ENCODE results near the gene GRIK4.
A peak's percentile ranks its signal among the peaks of the same experiment; 100 is the strongest.
"Not testable (repeated sequence)": the region's sequence is repeated elsewhere in the genome, so short reads cannot be mapped to it uniquely, and the experiment has no call there.

Gene GRIK4

DNA sequence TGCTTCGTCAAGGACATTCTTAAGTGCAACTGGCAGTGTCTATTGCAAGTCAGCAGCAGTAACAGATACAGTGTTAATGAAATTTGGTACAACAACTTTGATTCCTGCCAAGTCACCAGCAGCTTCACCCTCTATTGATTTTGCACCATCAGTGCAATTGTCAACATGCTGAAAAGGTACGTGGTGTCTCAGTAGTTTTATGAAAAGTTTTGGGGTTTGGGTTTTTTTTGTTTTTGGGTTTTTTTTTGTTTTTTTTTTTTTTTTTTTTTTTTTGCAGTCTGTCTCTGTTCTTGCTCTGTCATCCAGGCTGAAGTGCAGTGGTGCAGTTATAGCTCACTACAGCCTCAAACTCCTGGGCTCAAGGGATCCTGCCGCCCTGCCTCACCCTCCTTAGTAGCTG lies 19.1 kb upstream of the GRIK4 start:
- H3K27me3 ChIP-seq (ENCODE audit: control insufficient read depth, insufficient read depth, low read length): no peaks in the 10 kb centered on the region
- no peaks in the 10 kb centered on the region for H3K36me3 ChIP-seq (ENCODE audit: control insufficient read depth, insufficient read depth, low read length)
- no peak overlapping the region for H3K27ac ChIP-seq (ENCODE audit: low read depth, low read length)
- H3K4me3 ChIP-seq (ENCODE audit: low read depth, low read length): no peak overlapping the region
- H3K9ac ChIP-seq (ENCODE audit: low read length): no peak overlapping the region
- no peaks in the 10 kb centered on the region for H3K9me3 ChIP-seq (ENCODE audit: control insufficient read depth, insufficient read depth, low read depth, low read length)
- peaks cover 13% of the 10 kb centered on the region for H3K4me1 ChIP-seq (ENCODE audit: control insufficient read depth, insufficient read depth, low read length)

DNA sequence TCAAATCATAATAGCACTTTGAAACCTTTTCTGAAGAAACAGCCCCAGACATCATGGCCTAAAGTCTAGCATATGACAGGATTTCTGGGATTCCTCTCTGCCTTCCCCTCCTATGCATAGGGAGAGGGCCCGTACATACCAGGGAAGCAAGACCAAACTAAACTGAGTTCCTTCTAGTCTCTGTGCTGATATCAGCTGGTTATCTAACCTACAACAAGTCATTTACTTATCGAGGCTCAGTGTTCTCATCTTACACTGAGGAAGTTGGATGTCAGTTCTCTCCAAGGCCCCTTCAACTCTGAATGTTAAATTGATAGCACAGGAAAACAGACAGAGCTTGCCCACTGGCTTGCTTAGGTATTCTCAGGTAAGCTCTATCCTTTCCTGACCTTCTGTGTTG lies 17.0 kb upstream of the GRIK4 start:
- Histone ChIP-seq H3K4me3 (ENCODE audit: low read depth, low read length) (no peak overlapping the region), H3K9ac (ENCODE audit: low read length) (no peak overlapping the region), H3K36me3 (ENCODE audit: control insufficient read depth, insufficient read depth, low read length) (no peaks in the 10 kb centered on the region), H3K27me3 (ENCODE audit: control insufficient read depth, insufficient read depth, low read length) (no peaks in the 10 kb centered on the region), H3K27ac (ENCODE audit: low read depth, low read length) (no peak overlapping the region), H3K4me1 (ENCODE audit: control insufficient read depth, insufficient read depth, low read length) (peaks cover 13% of the 10 kb centered on the region), H3K9me3 (ENCODE audit: control insufficient read depth, insufficient read depth, low read depth, low read length) (no peaks in the 10 kb centered on the region)

GRCh38 chr11:120499088-120499487 lies 12.5 kb upstream of the GRIK4 start:
- H3K4me1 ChIP-seq (ENCODE audit: control insufficient read depth, insufficient read depth, low read length): peaks cover 48% of the 10 kb centered on the region
- no peak overlapping the region for H3K27ac ChIP-seq (ENCODE audit: low read depth, low read length)
- no peaks in the 10 kb centered on the region for H3K9me3 ChIP-seq (ENCODE audit: control insufficient read depth, insufficient read depth, low read depth, low read length)
- no peak overlapping the region for H3K9ac ChIP-seq (ENCODE audit: low read length)
- H3K27me3 ChIP-seq (ENCODE audit: control insufficient read depth, insufficient read depth, low read length): no peaks in the 10 kb centered on the region
- no peaks in the 10 kb centered on the region for H3K36me3 ChIP-seq (ENCODE audit: control insufficient read depth, insufficient read depth, low read length)
- no peak overlapping the region for H3K4me3 ChIP-seq (ENCODE audit: low read depth, low read length)

GRCh38 chr11:120499859-120500258 lies 11.7 kb upstream of the GRIK4 start:
- no peak overlapping the region for H3K27ac ChIP-seq (ENCODE audit: low read depth, low read length)
- no peaks in the 10 kb centered on the region for H3K9me3 ChIP-seq (ENCODE audit: control insufficient read depth, insufficient read depth, low read depth, low read length)
- H3K4me3 ChIP-seq (ENCODE audit: low read depth, low read length): no peak overlapping the region
- H3K36me3 ChIP-seq (ENCODE audit: control insufficient read depth, insufficient read depth, low read length): no peaks in the 10 kb centered on the region
- no peak overlapping the region for H3K9ac ChIP-seq (ENCODE audit: low read length)
- H3K27me3 ChIP-seq (ENCODE audit: control insufficient read depth, insufficient read depth, low read length): no peaks in the 10 kb centered on the region
- H3K4me1 ChIP-seq (ENCODE audit: control insufficient read depth, insufficient read depth, low read length): peaks cover 48% of the 10 kb centered on the region

- H3K9me3 ChIP-seq (ENCODE audit: control insufficient read depth, insufficient read depth, low read depth, low read length): no peaks in the 10 kb centered on the region
- no peak overlapping the region for H3K9ac ChIP-seq (ENCODE audit: low read length)
- peaks cover 43% of the 10 kb centered on the region for H3K4me1 ChIP-seq (ENCODE audit: control insufficient read depth, insufficient read depth, low read length)
- peak overlapping the region; percentile 21; the same call in 1 of the 2 replicates for H3K4me3 ChIP-seq (ENCODE audit: low read depth, low read length)
- no peaks in the 10 kb centered on the region for H3K27me3 ChIP-seq (ENCODE audit: control insufficient read depth, insufficient read depth, low read length)
- no peak overlapping the region for H3K27ac ChIP-seq (ENCODE audit: low read depth, low read length)
- H3K36me3 ChIP-seq (ENCODE audit: control insufficient read depth, insufficient read depth, low read length): no peaks in the 10 kb centered on the region
These were observed 11.0 kb upstream of the GRIK4 start for GRCh38 chr11:120500414-120501071.

GRCh38 chr11:120501440-120501839 lies 10.1 kb upstream of the GRIK4 start:
- no peaks in the 10 kb centered on the region for H3K27me3 ChIP-seq (ENCODE audit: control insufficient read depth, insufficient read depth, low read length)
- H3K9me3 ChIP-seq (ENCODE audit: control insufficient read depth, insufficient read depth, low read depth, low read length): no peaks in the 10 kb centered on the region
- H3K4me3 ChIP-seq (ENCODE audit: low read depth, low read length): peak overlapping the region; percentile 18; the same call in 1 of the 2 replicates
- H3K36me3 ChIP-seq (ENCODE audit: control insufficient read depth, insufficient read depth, low read length): no peaks in the 10 kb centered on the region
- H3K9ac ChIP-seq (ENCODE audit: low read length): no peak overlapping the region
- peaks cover 40% of the 10 kb centered on the region for H3K4me1 ChIP-seq (ENCODE audit: control insufficient read depth, insufficient read depth, low read length)
- H3K27ac ChIP-seq (ENCODE audit: low read depth, low read length): no peak overlapping the region; the same call in 1 of the 2 replicates

DNA sequence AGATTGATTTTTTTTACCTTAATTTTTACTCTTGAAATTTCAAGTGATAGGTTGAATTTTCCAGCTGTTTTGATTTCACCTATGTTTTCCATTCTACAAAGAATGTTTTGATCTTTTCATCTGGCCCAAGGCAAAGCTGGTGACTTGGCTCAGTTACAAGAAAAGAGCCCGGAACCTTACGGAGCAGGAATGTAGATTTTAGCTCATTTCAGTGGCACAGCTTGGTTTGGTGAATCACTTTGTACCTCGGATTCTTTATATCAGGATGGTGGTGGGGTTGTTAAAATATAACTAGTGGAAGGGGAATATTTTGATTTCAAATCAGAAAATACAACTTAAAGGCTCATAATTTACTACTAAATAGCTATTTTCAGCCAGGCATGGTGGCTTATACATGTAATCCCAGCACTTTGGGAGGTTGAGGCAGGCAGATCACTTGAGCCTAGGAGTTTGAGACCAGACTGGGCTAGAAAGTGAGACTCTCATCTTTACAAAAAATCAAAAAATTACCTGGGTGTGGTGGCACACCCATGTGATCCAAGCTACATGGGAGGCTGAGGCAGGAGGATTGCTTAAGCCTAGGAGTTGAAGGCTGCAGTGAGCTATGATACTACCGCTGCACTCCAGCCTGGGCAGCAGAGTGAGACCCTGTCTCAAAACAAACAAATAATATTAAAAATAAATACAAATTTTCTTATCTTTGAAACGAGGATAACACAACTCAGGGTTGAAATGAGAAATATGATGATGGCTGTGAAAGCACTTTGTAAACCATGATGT lies 9.4 kb upstream of the GRIK4 start:
- Histone ChIP-seq H3K4me1 (ENCODE audit: control insufficient read depth, insufficient read depth, low read length) (peaks cover 40% of the 10 kb centered on the region), H3K27me3 (ENCODE audit: control insufficient read depth, insufficient read depth, low read length) (no peaks in the 10 kb centered on the region), H3K27ac (ENCODE audit: low read depth, low read length) (no peak overlapping the region), H3K36me3 (ENCODE audit: control insufficient read depth, insufficient read depth, low read length) (no peaks in the 10 kb centered on the region), H3K4me3 (ENCODE audit: low read depth, low read length) (no peak overlapping the region), H3K9ac (ENCODE audit: low read length) (no peak overlapping the region), H3K9me3 (ENCODE audit: control insufficient read depth, insufficient read depth, low read depth, low read length) (no peaks in the 10 kb centered on the region)

DNA sequence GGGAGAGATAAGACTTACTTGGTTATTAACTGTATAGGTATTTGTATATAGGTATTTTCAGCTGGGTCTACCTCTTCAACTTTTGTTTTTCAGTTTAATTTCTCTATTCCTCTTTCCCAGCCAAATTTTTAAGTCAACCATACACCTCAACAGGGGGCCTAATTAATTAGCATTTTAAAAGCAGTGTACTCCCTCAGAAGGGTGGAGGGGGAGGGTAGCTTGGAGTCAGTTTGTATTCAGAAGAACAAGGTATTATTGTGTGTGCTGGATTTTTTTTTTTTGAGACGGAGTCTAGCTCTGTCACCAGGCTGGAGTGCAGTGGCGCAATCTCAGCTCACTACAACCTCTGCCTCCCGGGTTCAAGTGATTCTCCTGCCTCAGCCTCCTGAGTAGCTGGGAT lies 8.0 kb upstream of the GRIK4 start:
- not testable (repeated sequence) for H3K9me3 ChIP-seq (ENCODE audit: control insufficient read depth, insufficient read depth, low read depth, low read length); H3K27me3 ChIP-seq (ENCODE audit: control insufficient read depth, insufficient read depth, low read length); H3K4me3 ChIP-seq (ENCODE audit: low read depth, low read length); H3K36me3 ChIP-seq (ENCODE audit: control insufficient read depth, insufficient read depth, low read length); H3K27ac ChIP-seq (ENCODE audit: low read depth, low read length); H3K9ac ChIP-seq (ENCODE audit: low read length)
- H3K4me1 ChIP-seq (ENCODE audit: control insufficient read depth, insufficient read depth, low read length): peaks cover 40% of the 10 kb centered on the region

DNA sequence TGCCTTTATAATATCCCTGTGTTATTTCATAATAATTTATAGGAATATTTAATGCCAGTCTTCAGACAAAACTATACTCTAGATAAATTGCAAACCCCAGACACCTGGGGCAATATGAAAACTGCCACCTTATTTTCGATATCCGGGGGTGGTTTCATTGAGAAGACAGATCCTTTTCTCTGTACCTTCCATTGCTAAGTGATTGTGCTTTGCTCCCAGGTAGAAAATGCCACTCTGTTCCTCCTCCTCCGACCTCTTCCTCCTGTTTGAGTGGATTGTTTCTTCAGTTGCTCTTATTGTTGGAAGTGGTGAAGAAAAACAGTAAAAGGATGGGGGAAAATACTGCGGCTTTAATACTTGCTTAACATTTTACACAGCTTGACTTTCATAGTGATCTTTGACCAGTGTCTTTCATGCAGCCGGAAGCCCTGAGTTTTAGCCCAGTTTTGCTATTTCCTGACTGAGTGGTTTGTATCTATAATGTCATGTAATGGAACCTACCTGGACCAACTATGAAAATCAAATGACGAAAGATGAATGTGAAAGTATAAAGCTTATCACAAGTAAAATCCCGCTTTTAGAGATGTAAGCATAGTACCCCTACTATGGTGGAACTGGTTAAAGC lies 5.6 kb upstream of the GRIK4 start:
- Histone ChIP-seq H3K9ac (ENCODE audit: low read length) (no peak overlapping the region), H3K36me3 (ENCODE audit: control insufficient read depth, insufficient read depth, low read length) (no peaks in the 10 kb centered on the region), H3K9me3 (ENCODE audit: control insufficient read depth, insufficient read depth, low read depth, low read length) (no peaks in the 10 kb centered on the region), H3K4me3 (ENCODE audit: low read depth, low read length) (no peak overlapping the region), H3K27ac (ENCODE audit: low read depth, low read length) (no peak overlapping the region), H3K27me3 (ENCODE audit: control insufficient read depth, insufficient read depth, low read length) (peaks cover 22% of the 10 kb centered on the region), H3K4me1 (ENCODE audit: control insufficient read depth, insufficient read depth, low read length) (peaks cover 30% of the 10 kb centered on the region)

DNA sequence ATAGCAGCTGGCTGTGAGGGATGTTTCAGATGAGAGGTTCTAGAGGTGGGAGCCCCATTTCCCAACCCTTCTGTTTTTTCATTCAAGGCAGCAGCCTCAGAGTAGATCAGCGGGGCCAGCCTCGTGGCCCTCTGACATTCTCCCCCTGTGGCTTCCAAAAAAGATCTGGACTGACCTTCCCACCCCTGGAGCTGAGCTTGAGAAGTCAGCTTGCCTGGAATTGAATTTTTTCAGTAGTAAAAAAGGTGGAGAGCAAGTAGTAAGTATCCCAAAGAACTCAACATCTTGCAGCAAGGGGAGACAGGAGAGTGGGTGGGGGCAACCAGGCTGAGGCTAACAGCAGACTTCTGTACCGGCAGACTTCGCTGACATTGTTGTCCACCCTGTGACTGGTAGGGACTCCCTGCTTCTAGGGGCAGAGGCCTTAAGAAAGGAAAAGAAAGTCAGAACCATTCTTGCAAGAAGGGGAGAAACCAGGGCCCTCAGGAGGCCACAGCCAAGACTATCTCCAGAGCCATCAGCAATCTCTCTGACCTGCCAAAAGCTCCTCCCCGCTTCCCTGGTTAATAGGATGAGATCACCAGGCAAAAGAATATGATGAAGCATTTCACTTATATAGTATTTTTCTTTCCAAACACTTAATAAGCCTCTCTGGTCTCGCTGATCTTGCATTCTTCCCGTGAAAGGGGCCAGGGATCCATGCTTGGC lies 2.0 kb upstream of the GRIK4 start:
- Histone ChIP-seq H3K4me1 (ENCODE audit: control insufficient read depth, insufficient read depth, low read length) (peaks cover under 1% of the 10 kb centered on the region; the same call in 1 of the 2 replicates), H3K4me3 (ENCODE audit: low read depth, low read length) (no peak overlapping the region), H3K27me3 (ENCODE audit: control insufficient read depth, insufficient read depth, low read length) (peaks cover 47% of the 10 kb centered on the region), H3K36me3 (ENCODE audit: control insufficient read depth, insufficient read depth, low read length) (no peaks in the 10 kb centered on the region), H3K27ac (ENCODE audit: low read depth, low read length) (no peak overlapping the region), H3K9me3 (ENCODE audit: control insufficient read depth, insufficient read depth, low read depth, low read length) (no peaks in the 10 kb centered on the region), H3K9ac (ENCODE audit: low read length) (no peak overlapping the region)
